Ascending aorta (tissue), 2 donors: ENCODE measurements around the gene EME2. TPM values are rescaled to one million over a fixed set of nuclear protein-coding genes. Genes with fewer than 3 reads are reported as not detected.

Experiments used
- DNase-seq, 2 donors: peaks; one replicate each; pipeline ENCODE4 v3.0.0-alpha.2; 2019; ENCODE audit warnings: low spot score in 2 of 2
- H3K27ac ChIP-seq, 2 donors: fragments of 200-600 bp; sonication (generic); one replicate each; pipeline ENCODE4 v1.5.1; 2016 to 2017; ENCODE audit warnings: mild to moderate bottlenecking in 1 of 2
- H3K27me3 ChIP-seq: fragments of 200-600 bp; sonication (generic); one replicate; pipeline ENCODE4 v1.5.1; 2017
- H3K36me3 ChIP-seq, 2 donors: fragments of 200-600 bp; sonication (generic); one replicate each; pipeline ENCODE4 v1.5.1; 2016
- H3K4me1 ChIP-seq, 2 donors: fragments of 200-600 bp; sonication (generic); one replicate each; pipeline ENCODE4 v1.5.1; 2016 to 2017; ENCODE audit warnings: mild to moderate bottlenecking in 1 of 2
- H3K4me3 ChIP-seq, 2 donors: fragments of 200-600 bp; sonication (generic); one replicate each; pipeline ENCODE4 v1.5.1; 2016 to 2017; ENCODE audit warnings: mild to moderate bottlenecking in 1 of 2
- H3K9me3 ChIP-seq, 2 donors: fragments of 200-600 bp; sonication (generic); one replicate each; pipeline ENCODE4 v1.5.1; 2016
- intact Hi-C: fragments of 100-400 bp; cut with DNase I; formaldehyde crosslinking; loops from one replicate; pipeline ENCODE4 v1.15.1; 2023
- total RNA-seq: library from RNA; depleted of rRNA; stranded (reverse); fragments of >200 nt; gene quantifications from one replicate; pipeline ENCODE4 v1.1.0, GENCODE V29; 2016
- TF ChIP-seq, protein P1 (sequence below), 3 experiments: fragments of 200-600 bp in 2 of 3; fragments of 450-650 bp in 1 of 3; sonication (generic) in 2 of 3; IDR thresholded peaks; one replicate each; pipeline ENCODE4 v1.5.1; 2016 to 2019; ENCODE audit warnings: antibody characterized with exemption in 3 of 3, mild to moderate bottlenecking in 1 of 3, moderate library complexity in 1 of 3

The EME2 gene
- total RNA-seq, 1 donor from 2014 or later, result 25.3 TPM

DNA sequence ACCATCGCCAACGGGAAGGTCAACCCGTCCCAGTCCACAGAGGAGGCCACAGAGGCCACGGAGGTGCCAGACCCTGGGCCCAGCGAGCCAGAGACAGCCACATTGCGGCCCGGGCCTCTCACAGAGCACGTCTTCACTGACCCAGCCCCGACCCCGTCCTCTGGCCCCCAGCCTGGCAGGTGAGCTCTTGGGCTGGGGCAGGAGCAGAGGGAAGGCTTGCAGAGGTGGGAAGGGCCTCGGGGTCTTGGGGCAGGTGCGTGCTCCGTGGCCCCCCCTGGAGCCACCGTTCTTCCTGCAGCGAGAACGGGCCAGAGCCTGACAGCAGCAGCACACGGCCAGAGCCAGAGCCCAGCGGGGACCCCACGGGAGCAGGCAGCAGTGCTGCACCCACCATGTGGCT, 6.4 kb upstream of the EME2 start:
- Histone ChIP-seq H3K27ac (no peak overlapping the region), H3K4me3 (no peak overlapping the region), H3K9me3 (no peaks in the 10 kb centered on the region), H3K4me1 (peaks cover 0 to 9% of the 10 kb centered on the region in 2 donors), H3K36me3 (peaks cover 65 to 80% of the 10 kb centered on the region in 2 donors), H3K27me3 (no peaks in the 10 kb centered on the region)
- TF ChIP-seq, protein P1, sequence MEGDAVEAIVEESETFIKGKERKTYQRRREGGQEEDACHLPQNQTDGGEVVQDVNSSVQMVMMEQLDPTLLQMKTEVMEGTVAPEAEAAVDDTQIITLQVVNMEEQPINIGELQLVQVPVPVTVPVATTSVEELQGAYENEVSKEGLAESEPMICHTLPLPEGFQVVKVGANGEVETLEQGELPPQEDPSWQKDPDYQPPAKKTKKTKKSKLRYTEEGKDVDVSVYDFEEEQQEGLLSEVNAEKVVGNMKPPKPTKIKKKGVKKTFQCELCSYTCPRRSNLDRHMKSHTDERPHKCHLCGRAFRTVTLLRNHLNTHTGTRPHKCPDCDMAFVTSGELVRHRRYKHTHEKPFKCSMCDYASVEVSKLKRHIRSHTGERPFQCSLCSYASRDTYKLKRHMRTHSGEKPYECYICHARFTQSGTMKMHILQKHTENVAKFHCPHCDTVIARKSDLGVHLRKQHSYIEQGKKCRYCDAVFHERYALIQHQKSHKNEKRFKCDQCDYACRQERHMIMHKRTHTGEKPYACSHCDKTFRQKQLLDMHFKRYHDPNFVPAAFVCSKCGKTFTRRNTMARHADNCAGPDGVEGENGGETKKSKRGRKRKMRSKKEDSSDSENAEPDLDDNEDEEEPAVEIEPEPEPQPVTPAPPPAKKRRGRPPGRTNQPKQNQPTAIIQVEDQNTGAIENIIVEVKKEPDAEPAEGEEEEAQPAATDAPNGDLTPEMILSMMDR (IDR thresholded peaks at IDR 0.05), result no peak
- DNase-seq, result no peak
- intact Hi-C loops, result no loop called here

- intact Hi-C loops, result no loop called here
- H3K27ac ChIP-seq, result no peak overlapping the region
- H3K9me3 ChIP-seq, result no peaks in the 10 kb centered on the region
- H3K4me3 ChIP-seq, result no peak overlapping the region
- no peak for DNase-seq
- H3K4me1 ChIP-seq, result peaks cover 0 to 9% of the 10 kb centered on the region in 2 donors
- no peaks in the 10 kb centered on the region for H3K27me3 ChIP-seq
- TF ChIP-seq, protein P1 (IDR thresholded peaks at IDR 0.05), result no peak
- H3K36me3 ChIP-seq, result peaks cover 62 to 76% of the 10 kb centered on the region in 2 donors
These were observed 5.9 kb upstream of the EME2 start for GRCh38 chr16:1766701-1767100.

DNA sequence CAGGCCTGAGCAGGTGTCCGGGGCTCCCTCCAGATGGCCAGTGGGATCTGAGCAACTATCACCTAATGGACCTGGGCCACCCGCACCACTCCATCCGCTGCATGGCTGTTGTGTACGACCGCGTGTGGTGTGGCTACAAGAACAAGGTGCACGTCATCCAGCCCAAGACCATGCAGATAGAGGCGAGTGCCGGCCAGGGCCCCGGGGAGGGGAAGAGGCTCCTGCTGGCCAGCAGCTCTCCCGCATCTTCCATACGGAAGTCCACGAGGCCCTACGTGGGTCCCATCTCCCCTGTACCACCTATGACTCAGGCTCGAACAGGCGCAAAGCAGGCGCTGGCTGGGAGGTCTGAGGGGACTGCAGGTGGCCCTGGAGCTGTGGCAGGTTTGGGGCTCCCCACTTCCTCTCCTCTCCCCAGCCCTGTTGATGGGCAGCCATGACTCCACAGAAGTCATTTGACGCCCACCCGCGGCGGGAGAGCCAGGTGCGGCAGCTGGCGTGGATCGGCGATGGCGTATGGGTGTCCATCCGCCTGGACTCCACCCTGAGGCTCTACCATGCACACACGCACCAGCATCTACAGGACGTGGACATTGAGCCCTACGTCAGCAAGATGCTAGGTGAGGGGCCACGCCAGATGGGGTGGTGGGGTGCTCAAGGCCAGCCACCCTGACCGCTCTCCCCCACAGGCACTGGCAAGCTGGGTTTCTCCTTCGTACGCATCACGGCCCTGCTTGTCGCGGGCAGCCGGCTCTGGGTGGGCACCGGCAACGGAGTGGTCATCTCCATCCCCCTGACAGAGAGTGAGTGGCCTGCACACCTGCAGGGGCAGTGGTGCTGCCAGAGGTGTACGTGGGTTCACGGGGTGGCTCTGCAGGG, 5.3 kb upstream of the EME2 start:
- H3K27me3 ChIP-seq, result no peaks in the 10 kb centered on the region
- TF ChIP-seq, protein P1 (IDR thresholded peaks at IDR 0.05), result no peak
- H3K4me3 ChIP-seq, result no peak overlapping the region
- no peak for DNase-seq
- H3K4me1 ChIP-seq, result peaks cover 6 to 14% of the 10 kb centered on the region in 2 donors
- H3K36me3 ChIP-seq, result peaks cover 55 to 70% of the 10 kb centered on the region in 2 donors
- no peak overlapping the region for H3K27ac ChIP-seq
- intact Hi-C loops, result no loop called here
- H3K9me3 ChIP-seq, result no peaks in the 10 kb centered on the region

- no peak overlapping the region for H3K27ac ChIP-seq
- TF ChIP-seq, protein P1 (IDR thresholded peaks at IDR 0.05), result no peak
- intact Hi-C loops, result no loop called here
- no peaks in the 10 kb centered on the region for H3K27me3 ChIP-seq
- no peak overlapping the region for H3K4me3 ChIP-seq
- DNase-seq, result no peak
- H3K9me3 ChIP-seq, result no peaks in the 10 kb centered on the region
- H3K4me1 ChIP-seq, result peaks cover 7 to 16% of the 10 kb centered on the region in 2 donors
- H3K36me3 ChIP-seq, result peaks cover 47 to 61% of the 10 kb centered on the region in 2 donors
These were observed 4.4 kb upstream of the EME2 start for GRCh38 chr16:1768061-1768766.

- H3K4me3 ChIP-seq, result no peak overlapping the region
- intact Hi-C loops, result no loop called here
- no peak overlapping the region for H3K27ac ChIP-seq
- TF ChIP-seq, protein P1 (IDR thresholded peaks at IDR 0.05), result no peak
- DNase-seq, result no peak
- H3K36me3 ChIP-seq, result peaks cover 40 to 54% of the 10 kb centered on the region in 2 donors
- no peaks in the 10 kb centered on the region for H3K9me3 ChIP-seq
- H3K4me1 ChIP-seq, result peaks cover 9 to 20% of the 10 kb centered on the region in 2 donors
- no peaks in the 10 kb centered on the region for H3K27me3 ChIP-seq
These were observed 3.7 kb upstream of the EME2 start for GRCh38 chr16:1768767-1769401.
